ENCODE results near the gene ZSCAN2. TPM values are rescaled to one million over a fixed set of nuclear protein-coding genes. Genes with fewer than 3 reads are reported as not detected.

Gene ZSCAN2
- total and polyA plus RNA-seq, 2 of the 8 experiments (the other 6 are each of a cell fraction or from before 2014, with no cell fraction given), result 23.6 to 52.4 TPM

GRCh38 chr15:84645997-84646396 is 45.2 kb downstream of the ZSCAN2 start (continued):
- TF ChIP-seq CHD7 (IDR thresholded peaks at IDR 0.05; ENCODE audit: insufficient replicate concordance, low read length) (no peak), NANOG (IDR thresholded peaks at IDR 0.05; ENCODE audit: insufficient read depth, low read depth, low read length, poor library complexity, severe bottlenecking) (no peak)

Data from H1 (cell line).